UCSD-AML1 (cell line): ENCODE data around the gene ENDOV.
"Not testable (repeated sequence)": the region's sequence is repeated elsewhere in the genome, so short reads cannot be mapped to it uniquely, and the experiment has no call there.

Source experiments
- DNase-seq: peaks from one replicate; lab custom pipeline; 2025; ENCODE audit not compliant: unreplicated experiment; lab: John Stamatoyannopoulos, UW

Gene ENDOV

DNA sequence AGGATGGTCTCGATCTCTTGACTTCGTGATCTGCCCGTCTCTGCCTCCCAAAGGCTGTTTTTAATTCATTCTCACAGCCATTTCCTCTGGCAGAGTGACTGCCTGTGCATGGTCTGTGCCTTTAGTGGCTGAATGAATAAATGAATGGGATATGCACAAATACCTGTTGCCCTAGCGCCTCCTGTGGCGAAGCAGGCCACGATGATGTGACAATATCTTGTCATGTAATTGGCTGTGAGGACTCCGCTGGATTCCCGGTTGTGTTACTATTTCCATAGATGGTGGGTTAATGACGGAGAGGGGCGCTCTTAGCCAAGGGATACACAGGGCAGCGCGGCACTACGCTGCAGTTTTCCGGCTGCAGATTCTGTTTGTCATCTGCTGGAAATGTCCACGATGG lies 26.8 kb upstream of the ENDOV start:
- DNase-seq, result no peak

DNA sequence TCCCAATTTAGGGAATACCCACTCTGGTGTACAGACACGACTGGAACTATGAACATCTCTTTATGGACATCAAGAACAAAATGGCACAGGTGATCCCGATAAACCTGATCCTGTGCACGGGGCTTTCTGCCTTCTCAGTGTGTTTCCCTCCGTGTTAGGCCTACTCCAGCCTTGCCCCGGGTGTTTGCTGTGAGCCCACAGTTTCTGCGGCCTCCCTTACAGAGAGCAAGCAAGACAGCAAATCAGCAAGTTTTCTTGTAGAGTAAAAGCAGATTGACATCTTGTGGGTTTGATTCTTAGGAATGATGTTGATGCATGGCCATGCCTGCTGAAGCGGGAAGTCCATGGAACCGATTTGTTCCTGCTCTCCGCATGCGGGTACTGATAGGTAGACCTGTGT lies 26.4 kb upstream of the ENDOV start:
- DNase-seq, result no peak

DNA sequence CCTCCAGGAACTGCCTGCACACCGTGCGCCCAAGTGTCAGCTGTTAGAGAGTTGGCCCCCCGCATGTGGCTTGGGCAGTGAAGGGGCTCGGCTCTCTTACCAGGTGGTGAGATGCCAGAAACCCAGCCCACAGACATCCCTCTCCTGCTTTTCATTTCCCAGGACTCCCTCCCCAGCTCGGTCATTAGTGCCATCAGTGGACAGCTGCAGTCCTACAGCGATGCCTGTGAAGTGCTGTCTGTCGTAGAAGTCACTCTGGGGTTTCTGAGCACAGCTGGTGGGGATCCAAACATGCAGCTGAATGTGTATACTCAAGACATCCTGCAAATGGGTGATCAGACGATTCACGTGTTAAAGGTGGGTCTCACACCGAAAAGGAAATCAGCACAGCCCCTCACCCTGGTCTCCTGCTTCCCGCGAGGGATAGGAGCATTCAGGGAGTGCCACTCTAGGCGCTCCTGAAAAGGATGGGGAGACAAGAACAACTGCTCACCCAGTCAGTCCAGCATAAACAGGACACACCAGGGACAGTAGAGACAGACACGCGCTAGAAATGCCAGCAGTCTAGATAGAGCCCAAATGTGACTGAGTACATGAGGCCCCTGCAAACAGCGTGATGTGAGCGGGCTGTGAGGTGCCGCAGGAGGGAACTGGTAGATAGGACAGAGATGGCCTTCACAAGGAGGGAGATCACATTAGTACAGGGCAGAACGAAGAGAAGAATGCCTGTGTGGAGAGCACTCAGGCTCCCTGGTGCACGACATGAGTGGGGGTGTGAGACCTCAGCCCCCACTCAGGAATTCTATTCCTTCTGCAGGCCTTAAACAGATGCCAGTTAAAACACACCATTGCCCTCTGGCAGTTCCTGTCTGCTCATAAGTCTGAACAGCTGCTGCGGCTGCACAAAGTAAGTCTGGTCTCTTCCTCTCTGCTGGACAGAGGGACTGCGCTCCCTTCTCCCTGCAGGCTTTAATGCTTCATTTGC lies 25.7 kb upstream of the ENDOV start:
- no peak for DNase-seq

DNA sequence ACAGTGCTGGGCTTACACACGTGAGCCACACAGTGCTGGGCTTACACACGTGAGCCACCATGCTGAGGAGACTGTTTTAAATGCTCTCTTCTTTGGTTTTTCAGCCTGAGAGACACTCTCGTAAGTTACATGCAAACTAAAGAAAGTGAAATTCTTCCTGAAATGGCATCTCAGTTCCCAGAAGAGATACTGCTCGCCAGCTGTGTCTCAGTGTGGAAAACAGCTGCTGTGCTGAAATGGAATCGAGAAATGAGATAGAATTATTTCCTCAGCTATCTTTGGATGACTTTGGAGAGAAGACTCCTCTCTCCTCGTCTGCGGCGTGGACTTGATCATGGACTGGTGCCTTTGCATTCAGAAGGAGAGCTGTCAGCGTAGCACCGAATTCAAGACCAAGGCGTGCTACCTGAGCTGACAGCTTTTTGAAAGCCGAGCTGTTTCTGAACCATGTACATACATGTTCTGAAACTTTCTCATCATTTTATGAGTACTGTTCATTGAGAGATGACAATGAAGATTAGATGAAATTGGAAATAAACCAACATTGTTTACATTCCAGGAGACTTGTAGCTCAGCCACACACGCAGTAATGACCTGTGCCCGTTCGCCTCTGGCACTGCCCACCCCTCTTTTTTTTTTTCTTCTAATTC lies 21.6 kb upstream of the ENDOV start:
- no peak for DNase-seq

DNA sequence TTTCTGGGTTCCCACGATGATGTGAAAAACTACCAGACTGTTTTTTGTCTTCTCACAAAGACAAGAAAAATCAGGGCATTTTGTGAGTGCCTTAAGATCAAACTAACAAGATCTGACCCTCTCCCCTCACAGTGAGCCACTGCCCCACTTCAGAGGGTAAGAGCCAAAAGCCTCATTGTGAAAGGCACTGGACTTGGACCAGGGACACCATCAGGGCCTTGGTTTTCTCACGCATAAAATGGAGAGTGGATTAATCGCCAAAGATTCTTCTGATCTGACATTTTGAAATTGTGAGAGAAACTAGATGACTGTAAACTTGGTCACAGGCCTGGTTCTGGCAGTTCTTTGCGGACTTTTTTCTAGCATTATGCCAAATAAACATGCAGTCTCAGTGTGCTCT lies 21.0 kb upstream of the ENDOV start:
- DNase-seq, result no peak

DNA sequence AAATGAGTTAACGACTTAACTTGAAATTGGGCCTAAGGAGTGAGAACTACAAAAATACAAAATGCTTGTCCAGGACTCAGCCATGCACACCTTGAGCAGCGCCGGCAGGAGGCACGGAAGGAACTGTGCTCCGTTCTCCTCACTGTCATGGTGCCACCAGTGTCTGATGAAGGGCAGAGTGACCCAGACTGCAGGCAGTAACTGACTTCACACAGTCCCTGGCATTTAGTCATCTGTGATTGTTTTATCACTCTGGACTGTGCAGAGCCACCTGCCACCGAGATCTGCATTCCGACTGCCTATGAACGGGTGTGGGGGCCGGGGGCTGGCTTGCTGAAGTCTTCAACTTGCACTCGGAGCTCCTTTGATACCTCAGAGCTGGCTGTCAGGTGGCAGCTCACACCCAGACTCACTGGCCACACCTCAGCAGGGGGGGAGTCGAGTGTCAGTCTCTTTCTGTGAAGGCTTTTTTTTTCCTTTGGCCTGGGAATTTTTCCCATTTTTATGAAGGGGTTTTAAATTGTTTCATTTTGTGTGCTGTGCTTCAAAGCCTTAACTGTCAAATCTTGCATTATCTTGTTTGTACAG lies 20.2 kb upstream of the ENDOV start:
- no peak for DNase-seq

DNA sequence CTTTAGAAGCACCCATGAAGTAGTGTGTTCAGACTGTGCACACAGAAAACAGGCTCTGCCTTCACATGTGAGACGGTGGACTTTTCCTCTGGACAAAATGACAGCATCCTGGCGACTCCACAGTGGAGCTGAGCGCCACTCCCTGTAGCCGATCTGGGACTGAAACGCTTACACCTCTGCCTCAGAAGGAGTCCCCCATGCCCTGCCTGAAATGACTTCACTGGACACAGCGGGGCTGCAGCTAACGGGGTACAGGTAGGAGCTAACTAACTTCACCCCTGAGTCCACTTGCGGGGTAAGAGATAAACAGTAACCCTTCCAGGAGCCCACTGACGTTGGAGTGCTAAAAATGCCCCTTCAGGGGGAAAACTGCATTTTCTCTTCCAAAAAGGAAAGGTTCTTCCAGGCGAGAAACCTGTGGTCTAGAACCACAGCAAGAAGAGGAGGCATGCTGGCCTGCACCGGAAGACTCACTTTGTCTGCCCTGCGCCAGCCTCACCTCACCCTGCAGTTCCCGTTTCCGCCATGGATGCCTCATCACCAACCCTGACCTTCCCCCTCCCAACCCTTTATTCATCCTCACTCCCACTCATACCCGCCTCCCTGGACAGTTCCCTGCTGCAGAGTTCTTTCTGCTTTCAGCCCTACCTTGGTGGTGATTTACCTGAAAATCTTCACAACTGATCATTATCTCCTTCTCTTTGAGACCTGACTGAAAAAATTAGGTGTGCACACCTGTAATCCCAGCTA lies 19.4 kb upstream of the ENDOV start:
- DNase-seq, result no peak

DNA sequence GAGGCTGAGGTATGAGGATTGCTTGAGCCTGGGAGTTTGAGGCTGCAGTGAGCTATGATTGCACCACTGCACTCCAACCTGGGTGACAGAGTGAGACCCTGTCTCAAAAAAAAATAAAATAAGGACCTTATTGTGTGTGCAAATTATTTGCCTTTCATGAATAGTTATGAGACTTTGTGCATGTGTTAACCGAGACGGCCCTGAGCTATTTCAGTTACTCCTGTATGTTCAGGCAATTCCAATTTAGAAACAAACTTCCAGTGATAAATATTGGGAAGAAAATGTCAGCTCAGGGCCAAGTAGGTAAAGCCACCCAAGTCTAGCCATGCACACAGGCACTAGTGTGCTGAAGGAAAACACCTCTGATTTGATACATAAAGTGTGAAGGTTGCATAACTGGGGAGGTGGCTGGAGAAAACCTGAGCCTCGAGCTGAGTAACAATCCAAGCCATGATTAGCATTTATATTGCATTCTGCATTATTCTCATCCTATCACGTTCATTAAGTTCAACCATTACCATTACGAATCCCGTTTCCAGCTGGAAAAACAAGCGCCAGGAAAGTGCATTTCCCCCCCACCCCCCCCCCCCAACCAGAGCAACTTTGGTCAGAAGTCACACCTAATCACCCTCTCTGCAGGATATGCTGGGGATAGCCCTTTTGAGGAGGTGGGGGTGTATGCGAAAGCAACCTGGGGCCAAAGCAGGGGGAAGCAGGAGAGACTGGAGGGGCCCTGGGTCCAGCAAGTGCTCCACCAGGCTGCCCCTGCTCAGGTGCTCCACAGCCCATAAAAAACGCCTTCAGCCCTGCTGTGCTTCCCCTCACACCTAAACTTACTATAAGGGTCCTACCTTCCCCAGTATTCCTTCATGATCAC lies 18.6 kb upstream of the ENDOV start:
- DNase-seq, result no peak

DNA sequence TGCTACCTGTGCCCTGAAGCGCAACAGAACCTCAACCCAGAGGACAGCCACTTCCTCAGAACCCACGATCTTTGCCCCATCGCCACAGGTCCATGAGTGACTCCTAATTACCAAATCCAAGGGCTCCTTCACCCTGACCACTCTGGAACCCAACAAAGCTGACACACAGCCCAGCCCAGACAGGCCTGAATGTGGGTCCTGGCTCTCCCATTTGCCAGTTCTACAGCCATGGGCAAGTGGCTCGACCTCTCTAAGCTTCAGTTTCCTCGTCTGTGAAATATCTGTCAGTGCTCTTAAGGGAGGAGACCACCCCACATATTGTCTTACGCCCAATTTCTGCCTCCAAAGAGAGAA lies 18.0 kb upstream of the ENDOV start:
- DNase-seq, result no peak

DNA sequence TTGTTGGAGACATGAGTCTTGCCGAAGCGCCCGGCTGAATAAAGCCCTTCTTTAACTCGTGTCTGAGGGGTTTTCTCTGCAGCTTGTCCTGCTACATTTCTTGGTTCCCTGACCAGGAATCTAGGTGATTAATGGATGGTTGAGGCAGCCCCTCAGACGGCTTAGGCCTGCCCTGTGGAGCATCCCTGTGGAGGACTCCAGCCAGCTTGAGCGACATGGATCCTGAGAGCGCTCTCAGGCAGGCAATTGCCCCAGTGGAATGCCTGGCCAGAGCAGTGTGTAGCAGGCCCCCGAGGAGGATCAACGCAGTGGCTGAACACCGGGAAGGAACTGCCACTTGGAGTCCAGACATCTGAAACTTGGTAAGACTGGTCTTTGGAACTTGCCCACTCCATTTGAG lies 17.3 kb upstream of the ENDOV start:
- DNase-seq, result no peak

DNA sequence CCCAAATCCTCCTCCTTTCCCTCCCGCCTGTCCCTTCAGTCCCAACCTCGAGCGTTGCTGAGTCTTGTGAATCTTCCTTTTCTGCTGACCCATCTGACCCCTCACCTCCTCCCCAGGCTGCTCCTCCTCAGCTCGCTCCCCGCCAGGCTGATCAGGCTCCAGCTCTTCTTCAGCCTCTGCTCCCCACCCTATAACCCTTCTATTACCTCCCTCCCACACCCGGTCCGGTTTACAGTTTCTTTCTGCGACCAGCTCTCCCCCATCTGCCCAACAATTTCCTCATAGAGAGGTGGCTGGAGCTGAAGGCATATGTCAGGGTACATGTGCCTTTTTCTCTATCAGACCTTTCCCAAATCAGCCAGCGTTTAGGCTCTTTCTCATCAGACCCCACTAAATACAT lies 13.9 kb upstream of the ENDOV start:
- DNase-seq, result not testable (repeated sequence)

DNA sequence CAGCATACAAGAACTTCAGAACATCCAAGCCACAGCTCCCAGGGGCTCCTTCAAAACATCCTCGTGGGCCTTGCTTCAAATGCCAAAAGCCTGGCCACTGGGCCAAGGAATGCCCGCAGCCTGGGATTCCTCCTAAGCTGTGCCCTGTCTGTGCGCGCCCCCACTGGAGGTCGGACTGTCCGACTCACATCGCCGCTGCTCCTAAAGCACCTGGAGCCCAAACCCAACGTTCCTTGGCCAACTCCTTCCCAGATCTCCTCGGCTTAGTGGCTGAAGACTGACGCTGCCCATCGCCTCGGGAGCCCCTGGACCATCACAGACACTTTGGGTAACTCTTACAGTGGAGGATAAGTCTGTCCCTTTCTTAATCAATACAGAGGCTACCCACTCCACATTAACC lies 12.9 kb upstream of the ENDOV start:
- not testable (repeated sequence) for DNase-seq

DNA sequence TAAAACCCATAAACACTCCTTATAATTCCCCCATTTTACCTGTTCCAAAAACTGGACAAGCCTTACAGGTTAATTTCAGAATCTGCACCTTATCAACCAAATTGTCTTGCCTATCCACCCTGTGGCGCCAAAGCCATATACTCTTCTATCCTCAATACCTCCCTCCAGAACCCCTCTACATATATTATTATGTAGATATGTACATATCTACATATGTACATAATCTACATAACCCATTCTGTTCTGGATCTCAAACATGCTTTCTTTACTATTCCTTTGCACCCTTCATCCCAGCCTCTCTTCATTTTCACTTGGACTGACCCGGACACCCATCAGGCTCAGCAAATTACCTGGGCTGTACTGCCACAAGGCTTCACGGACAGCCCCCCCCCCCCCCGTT lies 12.0 kb upstream of the ENDOV start:
- no peak for DNase-seq

DNA sequence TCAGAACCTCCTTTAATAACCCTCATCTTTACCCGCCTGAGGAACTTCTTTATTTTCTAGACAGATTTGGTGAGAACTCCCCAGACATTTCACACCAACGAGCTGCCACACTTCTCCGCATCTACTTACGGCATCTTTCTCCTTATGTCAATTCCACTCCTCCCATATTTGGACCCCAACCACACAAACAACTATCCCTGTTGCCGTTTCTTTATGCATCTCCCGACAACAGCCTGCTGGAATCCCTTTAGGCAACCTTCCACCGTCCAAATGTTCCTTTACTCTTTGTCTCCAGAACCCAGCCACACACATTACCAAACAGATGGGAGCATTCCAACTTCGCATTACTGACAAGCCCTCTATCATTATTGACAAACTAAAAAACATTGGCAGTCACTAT lies 8.8 kb upstream of the ENDOV start:
- DNase-seq, result no peak

DNA sequence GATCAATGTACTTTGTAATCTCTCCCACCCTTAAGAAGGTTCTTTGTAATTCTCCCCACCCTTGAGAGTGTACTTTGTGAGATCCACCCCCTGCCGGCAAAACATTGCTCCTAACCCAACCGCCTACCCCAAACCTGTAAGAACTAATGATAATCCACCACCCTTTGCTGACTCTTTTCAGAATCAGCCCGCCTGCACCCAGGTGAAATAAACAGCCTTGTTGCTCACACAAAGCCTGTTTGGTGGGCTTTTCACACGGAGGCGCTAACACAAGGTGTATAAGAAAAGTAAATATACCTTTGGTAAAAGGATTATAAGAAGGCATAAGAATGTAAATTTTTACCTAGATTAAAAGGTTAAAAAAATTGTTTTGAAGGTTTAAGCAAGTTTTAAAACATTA lies 7.0 kb upstream of the ENDOV start:
- DNase-seq, result not testable (repeated sequence)

DNA sequence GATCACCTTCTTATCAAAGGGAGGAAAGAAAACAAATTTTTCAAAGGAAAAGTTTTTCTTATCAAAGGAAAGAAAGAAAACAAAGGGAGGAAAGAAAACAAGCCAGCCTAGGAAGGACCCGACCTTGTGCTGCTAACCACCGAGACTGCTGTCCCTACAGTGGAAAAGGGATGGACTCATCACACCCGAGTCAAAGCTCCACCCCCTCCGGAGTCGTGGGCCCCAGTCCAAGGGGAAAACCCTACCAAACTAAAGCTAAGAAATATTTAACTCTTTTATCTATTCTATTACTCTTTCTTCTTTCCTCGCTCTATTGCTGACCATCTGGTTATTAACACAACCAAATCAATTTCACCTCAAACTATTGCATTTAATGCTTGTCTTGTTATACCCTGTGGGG lies 6.1 kb upstream of the ENDOV start:
- DNase-seq, result no peak

DNA sequence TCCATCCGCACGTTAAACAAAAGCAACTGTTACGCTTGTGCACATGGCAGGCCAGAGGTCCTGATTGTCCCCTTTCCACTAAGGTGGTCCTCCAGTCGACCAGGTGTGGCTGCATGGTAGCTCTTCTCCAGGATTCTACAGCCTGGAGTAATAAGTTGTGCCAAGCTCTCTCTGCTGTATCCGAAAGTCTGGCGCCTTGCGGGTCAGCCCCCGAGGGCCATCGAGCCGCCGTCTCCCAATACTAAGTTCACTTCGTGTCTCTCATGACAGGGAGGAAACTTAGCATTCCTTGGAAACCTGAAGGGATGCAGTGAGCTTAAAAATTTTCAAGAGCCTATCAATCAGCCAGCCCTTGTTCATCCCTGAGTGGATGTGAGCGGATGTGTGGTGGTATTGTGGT lies 5.3 kb upstream of the ENDOV start:
- DNase-seq, result no peak

DNA sequence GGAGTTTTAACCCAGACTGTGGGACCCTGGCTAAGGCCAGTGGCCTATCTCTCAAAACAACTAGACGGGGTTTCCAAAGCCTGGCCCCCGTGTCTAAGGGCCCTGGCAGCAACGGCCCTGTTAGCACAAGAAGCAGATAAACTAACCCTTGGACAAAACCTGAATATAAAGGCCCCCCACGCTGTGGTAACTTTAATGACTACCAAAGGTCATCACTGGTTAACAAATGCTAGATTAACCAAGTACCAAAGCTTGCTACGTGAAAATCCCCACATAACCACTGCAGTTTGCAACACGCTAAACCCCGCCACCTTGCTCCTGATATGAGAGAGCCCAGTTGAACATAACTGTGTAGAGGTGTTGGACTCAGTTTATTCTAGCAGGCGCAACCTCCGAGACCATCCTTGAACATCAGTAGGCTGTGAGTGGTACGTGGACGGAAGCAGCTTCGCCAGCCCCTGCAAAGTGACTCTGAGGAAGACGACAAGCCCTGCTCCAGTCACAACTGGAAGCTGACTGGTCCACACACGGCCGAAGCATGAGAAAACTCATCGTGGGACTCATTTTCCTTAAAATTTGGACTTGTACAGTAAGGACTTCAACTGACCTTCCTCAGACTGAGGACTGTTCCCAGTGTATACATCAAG lies 4.4 kb upstream of the ENDOV start:
- not testable (repeated sequence) for DNase-seq

DNA sequence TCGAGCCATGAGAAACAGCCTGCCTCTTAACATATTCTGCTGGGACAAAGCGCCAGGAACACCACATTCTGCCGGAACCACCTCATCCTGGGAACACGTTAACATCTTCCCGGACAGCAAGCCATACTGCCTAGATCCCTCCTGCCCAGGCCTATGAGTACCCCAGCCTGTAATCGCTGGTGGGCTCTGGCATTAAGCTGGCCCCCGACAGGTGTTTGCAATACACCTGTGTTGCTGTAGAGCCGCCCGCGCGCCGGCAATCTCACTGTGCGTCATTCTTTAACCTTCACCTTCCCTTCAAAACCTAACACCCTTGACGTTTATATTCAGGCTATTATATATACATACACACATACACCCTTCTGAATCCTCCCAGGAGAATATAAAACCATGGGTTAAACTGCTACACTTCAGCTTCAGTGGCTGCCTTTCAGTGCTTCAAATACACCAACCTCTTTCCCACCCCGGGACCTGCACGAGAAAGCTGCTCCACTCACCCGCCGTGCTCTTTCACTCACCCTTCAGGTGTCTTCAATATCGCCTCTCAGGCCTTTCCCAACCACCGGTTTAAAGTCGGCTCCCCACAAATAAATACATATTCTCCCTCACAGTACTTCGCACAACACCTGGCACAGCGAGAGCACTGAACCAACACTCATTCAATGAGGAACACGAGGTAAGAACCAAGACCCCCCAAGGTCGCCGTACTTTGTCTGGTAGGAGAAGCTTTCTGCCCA lies 1.0 kb upstream of the ENDOV start:
- DNase-seq, result no peak

DNA sequence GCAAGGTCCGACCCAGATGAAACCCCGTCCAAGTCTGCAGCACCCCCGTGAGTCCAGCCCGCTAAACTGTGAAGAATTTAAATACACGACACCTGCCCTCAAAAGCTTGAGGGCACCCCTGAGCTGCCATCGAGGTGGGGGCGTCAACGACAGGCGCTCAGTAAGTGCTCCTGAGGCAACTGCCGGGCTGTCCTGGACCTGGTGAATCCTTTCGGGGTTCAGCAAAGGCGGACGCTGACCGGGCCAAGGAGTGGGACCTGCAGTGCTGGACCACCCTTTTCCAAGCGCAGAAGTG lies 512 bp upstream of the ENDOV start:
- DNase-seq, result no peak
